AG09319 (cell line): Measurements from ENCODE around the gene PNKD.

Experiments
- DNase-seq: peaks from one replicate; pipeline ENCODE4 v3.0.0-alpha.2; 2010; ENCODE audit warnings: low read depth; ENCODE audit errors: extremely low read depth
- TF ChIP-seq, protein P1 (sequence below): IDR thresholded peaks from 2 replicates; pipeline ENCODE4 v1.5.1; 2011; ENCODE audit warnings: low read depth, mild to moderate bottlenecking, inconsistent platforms, low read length, moderate library complexity

Gene PNKD

DNA sequence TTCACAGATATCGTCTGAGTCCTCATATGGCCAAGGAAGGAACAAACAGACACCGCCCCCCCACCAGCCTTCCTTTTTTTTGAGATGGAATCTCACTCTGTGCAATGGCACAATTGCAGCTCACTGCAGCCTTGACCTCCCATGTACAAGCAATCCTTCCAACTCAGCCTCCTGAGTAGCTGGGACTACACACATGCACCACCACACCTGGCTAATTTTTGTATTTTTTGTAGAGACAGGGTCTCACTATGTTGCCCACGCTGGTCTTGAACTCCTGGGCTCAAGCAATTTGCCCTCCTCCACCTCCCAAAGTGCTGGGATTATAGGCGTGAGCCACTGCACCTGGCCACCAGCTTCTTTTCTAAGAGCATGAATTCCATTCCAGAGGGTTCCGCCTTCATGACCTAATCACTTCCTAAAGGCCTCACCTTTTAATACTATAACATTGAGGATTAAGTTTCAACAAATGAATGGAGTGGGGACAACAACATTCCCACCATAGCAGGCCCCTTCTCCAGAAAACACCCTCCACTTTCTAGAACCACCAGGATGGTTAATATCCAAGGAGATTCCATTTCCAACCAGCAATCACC is 24.2 kb downstream of the PNKD start:
- no peak for DNase-seq
- TF ChIP-seq, protein P1, sequence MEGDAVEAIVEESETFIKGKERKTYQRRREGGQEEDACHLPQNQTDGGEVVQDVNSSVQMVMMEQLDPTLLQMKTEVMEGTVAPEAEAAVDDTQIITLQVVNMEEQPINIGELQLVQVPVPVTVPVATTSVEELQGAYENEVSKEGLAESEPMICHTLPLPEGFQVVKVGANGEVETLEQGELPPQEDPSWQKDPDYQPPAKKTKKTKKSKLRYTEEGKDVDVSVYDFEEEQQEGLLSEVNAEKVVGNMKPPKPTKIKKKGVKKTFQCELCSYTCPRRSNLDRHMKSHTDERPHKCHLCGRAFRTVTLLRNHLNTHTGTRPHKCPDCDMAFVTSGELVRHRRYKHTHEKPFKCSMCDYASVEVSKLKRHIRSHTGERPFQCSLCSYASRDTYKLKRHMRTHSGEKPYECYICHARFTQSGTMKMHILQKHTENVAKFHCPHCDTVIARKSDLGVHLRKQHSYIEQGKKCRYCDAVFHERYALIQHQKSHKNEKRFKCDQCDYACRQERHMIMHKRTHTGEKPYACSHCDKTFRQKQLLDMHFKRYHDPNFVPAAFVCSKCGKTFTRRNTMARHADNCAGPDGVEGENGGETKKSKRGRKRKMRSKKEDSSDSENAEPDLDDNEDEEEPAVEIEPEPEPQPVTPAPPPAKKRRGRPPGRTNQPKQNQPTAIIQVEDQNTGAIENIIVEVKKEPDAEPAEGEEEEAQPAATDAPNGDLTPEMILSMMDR: no peak

DNA sequence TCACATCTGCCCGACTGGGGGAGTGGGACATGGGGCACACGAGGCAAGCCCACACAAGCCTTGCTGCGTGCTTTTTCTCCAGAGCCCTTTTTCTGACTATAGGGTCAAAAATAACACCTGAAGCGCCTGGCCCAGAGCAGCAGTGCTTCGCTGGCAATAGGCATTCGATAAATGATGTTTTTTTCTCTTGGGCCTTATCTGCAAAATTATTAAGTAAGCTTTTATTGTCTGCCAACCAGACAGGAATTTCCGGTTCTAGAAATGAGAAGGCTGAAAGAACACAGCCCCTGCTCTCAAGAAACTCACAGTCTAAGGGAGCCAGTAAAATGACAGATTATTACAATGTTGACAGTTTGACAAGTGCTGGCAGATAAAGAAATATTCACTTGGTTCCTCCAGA is 24.7 kb downstream of the PNKD start:
- DNase-seq: no peak
- TF ChIP-seq, protein P1: no peak

DNA sequence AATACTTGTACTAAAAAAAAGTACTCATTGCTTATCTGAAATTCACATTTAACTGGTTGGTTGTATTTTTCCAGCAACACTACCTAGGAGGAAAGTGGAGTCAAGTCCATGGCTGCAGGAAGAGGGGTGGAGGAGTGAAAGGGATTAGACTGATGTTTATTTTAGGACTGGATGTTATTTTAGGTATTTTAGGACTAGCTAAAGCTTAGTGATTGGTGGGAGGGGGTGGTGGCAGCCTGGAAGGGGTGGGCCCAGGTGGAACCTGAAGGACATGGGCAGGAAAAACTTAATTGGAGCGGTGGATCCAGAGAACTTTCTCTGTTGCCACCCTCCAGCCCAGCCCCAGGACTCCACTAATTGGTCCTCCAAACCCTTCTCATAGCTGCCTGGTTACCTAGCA is 25.9 kb downstream of the PNKD start:
- TF ChIP-seq, protein P1: no peak
- DNase-seq: no peak

DNA sequence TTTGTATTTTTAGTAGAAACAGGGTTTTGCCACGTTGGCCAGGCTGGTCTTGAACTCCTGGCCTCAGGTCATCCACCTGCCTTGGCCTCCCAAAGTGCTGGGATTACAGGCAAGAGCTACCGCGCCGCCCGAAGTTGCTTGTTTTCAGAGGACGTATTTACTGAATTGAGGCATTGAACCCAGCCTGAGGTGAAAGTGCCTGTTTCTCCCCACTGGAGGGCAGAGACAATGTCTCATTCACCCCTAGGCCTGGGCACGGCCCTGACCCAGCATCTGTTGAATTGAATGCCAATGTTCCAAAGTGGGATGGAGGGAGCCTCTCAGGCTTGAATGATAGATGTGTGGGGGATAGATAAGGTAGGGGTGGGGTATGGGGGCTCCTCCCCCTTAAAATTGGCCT is 26.5 kb downstream of the PNKD start:
- TF ChIP-seq, protein P1: no peak
- no peak for DNase-seq

DNA sequence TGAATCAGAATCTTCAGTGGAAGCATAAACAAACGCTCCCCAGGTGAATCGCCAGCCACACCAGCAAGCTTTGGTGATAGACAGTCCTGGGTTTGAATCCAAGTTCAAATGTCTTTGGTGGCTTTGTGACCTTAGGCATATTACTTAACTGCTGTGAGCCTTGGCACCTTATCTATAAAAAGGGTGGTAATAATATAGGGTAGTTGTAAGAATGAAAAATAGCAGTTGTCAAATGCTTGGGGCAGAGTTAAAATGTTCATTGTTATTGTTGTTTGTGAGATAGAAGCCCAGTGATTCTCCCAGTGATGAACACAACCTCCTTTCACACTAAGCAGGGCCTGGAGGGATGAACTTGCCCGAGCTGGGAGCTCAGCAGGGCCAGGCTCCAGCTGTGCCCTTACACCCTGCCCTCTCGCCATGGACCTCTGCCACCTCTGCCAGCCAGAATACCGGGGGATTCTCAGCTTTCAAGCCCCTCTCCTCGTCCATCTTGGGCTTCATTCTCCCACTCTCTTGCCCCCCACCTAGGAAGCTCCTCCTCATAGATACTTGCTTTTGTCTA is 28.1 kb downstream of the PNKD start:
- TF ChIP-seq, protein P1: no peak
- no peak for DNase-seq

DNA sequence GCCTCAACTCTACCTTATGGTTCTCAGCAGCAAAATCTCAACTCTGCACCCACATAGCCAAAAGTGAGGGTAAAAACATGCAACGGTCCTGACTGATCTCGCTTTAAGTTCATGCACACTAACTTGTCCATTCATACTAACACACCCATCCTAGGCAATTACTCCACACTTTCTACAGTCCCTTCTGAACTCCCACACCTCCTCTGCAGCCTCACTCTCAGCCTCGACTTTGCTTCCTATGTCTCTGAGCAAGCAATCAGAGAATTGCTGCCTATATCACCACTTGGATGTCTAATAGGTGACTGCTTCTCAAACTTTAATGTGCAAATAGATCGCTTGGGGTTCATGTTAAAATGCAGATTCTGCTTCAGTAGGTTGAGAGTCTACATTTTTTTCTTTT is 29.8 kb downstream of the PNKD start:
- DNase-seq: no peak
- TF ChIP-seq, protein P1: no peak

DNA sequence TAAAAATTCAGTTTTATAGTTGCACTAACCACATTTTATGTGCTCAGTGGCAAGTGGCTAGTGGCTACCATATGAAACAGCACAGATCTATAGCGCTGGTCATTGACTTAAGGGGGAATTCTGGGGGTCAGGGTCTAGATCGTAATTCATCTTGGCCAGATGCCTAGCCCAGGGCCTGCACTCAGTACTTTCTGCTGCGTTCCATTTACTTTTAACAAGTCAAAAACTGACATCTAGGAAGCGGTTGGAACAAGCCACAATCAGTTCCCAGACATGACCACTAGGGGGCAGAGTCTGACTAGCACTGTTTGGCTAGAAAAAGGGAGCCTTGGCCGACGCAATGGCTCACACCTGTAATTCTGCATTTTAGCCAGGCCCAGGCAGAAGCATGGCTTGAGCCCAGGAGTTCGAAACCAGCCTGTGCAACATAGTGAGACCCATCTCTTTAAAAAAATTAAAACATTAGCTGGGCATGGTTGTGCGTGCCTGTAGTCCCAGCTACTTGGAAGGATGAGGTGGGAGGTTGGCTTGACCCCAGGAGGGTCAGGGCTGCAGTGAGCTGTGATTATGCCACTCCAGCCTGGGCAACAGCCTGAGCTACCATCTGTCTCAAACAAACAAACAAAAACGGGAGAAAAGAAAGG is 31.0 kb downstream of the PNKD start:
- peak; percentile 54 for DNase-seq
- TF ChIP-seq, protein P1: peak; percentile 92
